Hepatocyte (in vitro differentiated cells): ENCODE measurements around the gene ARHGAP21. TPM values are rescaled to one million over a fixed set of nuclear protein-coding genes. Genes with fewer than 3 reads are reported as not detected.
A peak's percentile ranks its signal among the peaks of the same experiment; 100 is the strongest.

Source experiments
- DNase-seq: peaks from one replicate; pipeline ENCODE4 v3.0.0-alpha.2; 2016; ENCODE audit warnings: low spot score
- H2AFZ ChIP-seq: fragments of 200-600 bp; sonication (generic); 2 replicates; pipeline ENCODE4 v1.6.0; 2016; ENCODE audit warnings: antibody characterized with exemption, mild to moderate bottlenecking
- H3K27ac ChIP-seq: fragments of 200-600 bp; sonication (generic); 2 replicates; pipeline ENCODE4 v1.5.1; 2016; ENCODE audit warnings: mild to moderate bottlenecking
- H3K27me3 ChIP-seq: fragments of 200-600 bp; sonication (generic); 2 replicates; pipeline ENCODE4 v1.6.1; 2016
- H3K36me3 ChIP-seq: fragments of 200-600 bp; sonication (generic); replicated peaks from 2 replicates; pipeline ENCODE4 v1.5.1; 2016; ENCODE audit warnings: low read depth; ENCODE audit not compliant: insufficient read depth
- H3K4me1 ChIP-seq: fragments of 200-600 bp; sonication (generic); 2 replicates; pipeline ENCODE4 v1.5.1; 2016; ENCODE audit warnings: mild to moderate bottlenecking, moderate library complexity; ENCODE audit not compliant: insufficient read depth
- H3K4me2 ChIP-seq: fragments of 200-600 bp; sonication (generic); 2 replicates; pipeline ENCODE4 v1.6.0; 2016
- H3K4me3 ChIP-seq: fragments of 200-600 bp; sonication (generic); 2 replicates; pipeline ENCODE4 v1.5.1; 2016; ENCODE audit warnings: mild to moderate bottlenecking
- H3K79me2 ChIP-seq: fragments of 200-600 bp; sonication (generic); 2 replicates; pipeline ENCODE4 v1.6.0; 2017; ENCODE audit warnings: mild to moderate bottlenecking
- H3K9me2 ChIP-seq: fragments of 200-600 bp; sonication (generic); replicated peaks from 2 replicates; pipeline ENCODE4 v1.6.0; 2017; ENCODE audit warnings: mild to moderate bottlenecking; ENCODE audit not compliant: insufficient read depth
- H3K9me3 ChIP-seq: fragments of 200-600 bp; sonication (generic); 2 replicates; pipeline ENCODE4 v1.5.1; 2016; ENCODE audit warnings: low read depth, mild to moderate bottlenecking
- H4K20me1 ChIP-seq: fragments of 200-600 bp; sonication (generic); 2 replicates; pipeline ENCODE4 v1.6.0; 2016; ENCODE audit warnings: mild to moderate bottlenecking; ENCODE audit not compliant: insufficient read depth, poor library complexity, severe bottlenecking
- EZH2 ChIP-seq: fragments of 200-600 bp; sonication (generic); IDR thresholded peaks from 2 replicates; pipeline ENCODE4 v1.6.1; 2016; ENCODE audit warnings: antibody characterized with exemption, mild to moderate bottlenecking, borderline replicate concordance
- EZH2phosphoT487 ChIP-seq: fragments of 200-600 bp; sonication (generic); IDR thresholded peaks from one replicate; pipeline ENCODE4 v1.6.1; 2018; ENCODE audit warnings: antibody characterized with exemption, mild to moderate bottlenecking, low read depth, moderate library complexity; ENCODE audit not compliant: unreplicated experiment, severe bottlenecking
- WGBS: methylation state at CpG from one replicate; pipeline ENCODE4 v1.1.6; 2016; ENCODE audit warnings: low lambda C conversion rate; ENCODE audit errors: missing lambda C conversion rate; 5-methylcytosine and 5-hydroxymethylcytosine counted together
- polyA plus RNA-seq: library from polyadenylated mRNA; unstranded; fragments of >200 nt; fragmentation: Nextera tagmentation; extraction: Ambion mirVana; gene quantifications from 2 replicates; pipeline ENCODE4 v1.2.1, GENCODE V29; 2016
- total RNA-seq: library from RNA; depleted of rRNA; stranded (reverse); fragments of >200 nt; gene quantifications from 2 replicates; pipeline ENCODE4 v1.2.3, GENCODE V29; 2014
- TF ChIP-seq, protein P1 (sequence below): fragments of 200-600 bp; sonication (generic); IDR thresholded peaks from 2 replicates; pipeline ENCODE4 v1.5.1; 2016; ENCODE audit warnings: antibody characterized with exemption, mild to moderate bottlenecking; ENCODE audit not compliant: poor library complexity

ARHGAP21 gene
- total and polyA plus RNA-seq, 2 experiments from 2014 or later: 15.1 to 70.2 TPM

DNA sequence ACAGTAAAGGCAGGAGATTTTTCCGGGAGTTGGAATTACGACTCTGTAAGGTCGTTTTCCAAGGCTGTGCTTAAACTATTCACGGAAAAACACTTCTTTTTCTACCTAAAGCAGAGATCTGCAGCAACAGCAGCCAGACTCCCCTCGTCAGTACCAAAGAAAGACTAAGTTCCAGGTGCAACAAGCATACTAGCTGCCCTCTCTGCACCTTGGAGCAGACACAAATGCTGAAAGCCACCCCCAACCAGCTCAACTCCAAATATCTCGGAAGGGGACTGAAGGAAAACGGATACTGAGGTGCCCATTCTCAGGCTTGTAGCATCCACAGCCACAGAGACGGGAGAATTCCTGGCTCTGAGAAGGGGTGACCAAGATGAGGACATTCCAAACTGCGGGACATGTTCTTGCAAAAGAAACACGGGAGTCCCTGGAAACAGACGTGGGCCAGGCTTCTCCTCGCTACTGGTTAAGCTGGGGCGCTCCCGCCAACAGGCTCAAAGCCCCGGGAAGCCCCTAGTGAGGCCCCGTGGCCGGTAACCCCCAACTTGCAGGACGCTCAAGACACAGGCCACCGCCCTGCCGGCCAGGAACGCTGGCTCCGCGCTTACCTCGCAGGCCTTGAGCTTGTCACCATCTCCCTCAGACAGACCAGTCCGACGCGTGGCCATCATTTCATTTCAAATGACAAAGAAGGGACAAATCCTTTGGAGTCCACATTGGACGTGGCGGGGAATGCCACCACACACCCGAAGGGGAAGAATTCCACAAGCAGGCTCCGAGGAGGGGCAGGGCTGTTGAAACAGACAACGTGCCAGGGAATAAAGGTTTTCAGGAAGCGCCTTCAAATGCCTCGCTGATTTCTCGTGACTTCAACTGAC lies 2.2 kb downstream of the ARHGAP21 start:
- Histone ChIP-seq H3K4me2 (peak overlapping the region; percentile 92), H3K79me2 (peaks cover 61% of the 10 kb centered on the region), H3K4me3 (peak overlapping the region; percentile 87), H3K27me3 (no peaks in the 10 kb centered on the region), H3K9me3 (no peaks in the 10 kb centered on the region), H3K27ac (peak overlapping the region; percentile 99), H4K20me1 (peaks cover 48% of the 10 kb centered on the region), H2AFZ (peak overlapping the region; percentile 51), H3K4me1 (peaks cover 21% of the 10 kb centered on the region), H3K9me2 (no peaks in the 10 kb centered on the region), H3K36me3 (no peaks in the 10 kb centered on the region)
- TF ChIP-seq EZH2: no peak
- TF ChIP-seq, protein P1, sequence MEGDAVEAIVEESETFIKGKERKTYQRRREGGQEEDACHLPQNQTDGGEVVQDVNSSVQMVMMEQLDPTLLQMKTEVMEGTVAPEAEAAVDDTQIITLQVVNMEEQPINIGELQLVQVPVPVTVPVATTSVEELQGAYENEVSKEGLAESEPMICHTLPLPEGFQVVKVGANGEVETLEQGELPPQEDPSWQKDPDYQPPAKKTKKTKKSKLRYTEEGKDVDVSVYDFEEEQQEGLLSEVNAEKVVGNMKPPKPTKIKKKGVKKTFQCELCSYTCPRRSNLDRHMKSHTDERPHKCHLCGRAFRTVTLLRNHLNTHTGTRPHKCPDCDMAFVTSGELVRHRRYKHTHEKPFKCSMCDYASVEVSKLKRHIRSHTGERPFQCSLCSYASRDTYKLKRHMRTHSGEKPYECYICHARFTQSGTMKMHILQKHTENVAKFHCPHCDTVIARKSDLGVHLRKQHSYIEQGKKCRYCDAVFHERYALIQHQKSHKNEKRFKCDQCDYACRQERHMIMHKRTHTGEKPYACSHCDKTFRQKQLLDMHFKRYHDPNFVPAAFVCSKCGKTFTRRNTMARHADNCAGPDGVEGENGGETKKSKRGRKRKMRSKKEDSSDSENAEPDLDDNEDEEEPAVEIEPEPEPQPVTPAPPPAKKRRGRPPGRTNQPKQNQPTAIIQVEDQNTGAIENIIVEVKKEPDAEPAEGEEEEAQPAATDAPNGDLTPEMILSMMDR: no peak
- TF ChIP-seq EZH2phosphoT487: no peak
- DNase-seq: peak; percentile 47
- WGBS: 4% methylated on average over 35 of the region's 35 CpGs

DNA sequence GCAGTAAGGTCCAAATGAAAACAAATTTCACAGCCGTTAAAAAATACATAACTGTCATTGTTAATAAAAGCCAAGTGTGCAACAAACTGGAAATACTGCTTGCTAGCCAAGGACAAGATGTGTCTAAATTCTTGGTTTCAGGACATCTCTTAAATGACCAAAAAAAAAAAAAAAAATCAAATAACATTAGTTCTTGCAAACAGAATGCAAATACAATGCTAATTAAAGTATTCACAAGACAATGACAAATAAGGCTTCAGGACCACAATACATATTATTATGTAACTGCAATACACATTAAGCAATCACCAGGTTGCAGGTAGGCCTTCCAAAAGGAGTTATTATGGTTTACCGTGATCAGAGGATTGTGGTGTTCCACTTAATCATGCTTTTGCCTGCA lies 3.6 kb downstream of the ARHGAP21 start:
- no peaks in the 10 kb centered on the region for H3K9me2 ChIP-seq
- H3K9me3 ChIP-seq: no peaks in the 10 kb centered on the region
- peak overlapping the region; percentile 87 for H3K4me3 ChIP-seq
- no peak overlapping the region for H3K27ac ChIP-seq
- no peak for DNase-seq
- H3K4me2 ChIP-seq: peak overlapping the region; percentile 92
- no peaks in the 10 kb centered on the region for H3K27me3 ChIP-seq
- peaks cover 74% of the 10 kb centered on the region for H3K79me2 ChIP-seq
- peaks cover 61% of the 10 kb centered on the region for H4K20me1 ChIP-seq
- TF ChIP-seq EZH2 (no peak), EZH2phosphoT487 (no peak)
- TF ChIP-seq, protein P1: no peak
- no peaks in the 10 kb centered on the region for H3K36me3 ChIP-seq
- H3K4me1 ChIP-seq: peaks cover 21% of the 10 kb centered on the region
- 14% methylated on average over 2 of the region's 2 CpGs for WGBS
- H2AFZ ChIP-seq: no peak overlapping the region

DNA sequence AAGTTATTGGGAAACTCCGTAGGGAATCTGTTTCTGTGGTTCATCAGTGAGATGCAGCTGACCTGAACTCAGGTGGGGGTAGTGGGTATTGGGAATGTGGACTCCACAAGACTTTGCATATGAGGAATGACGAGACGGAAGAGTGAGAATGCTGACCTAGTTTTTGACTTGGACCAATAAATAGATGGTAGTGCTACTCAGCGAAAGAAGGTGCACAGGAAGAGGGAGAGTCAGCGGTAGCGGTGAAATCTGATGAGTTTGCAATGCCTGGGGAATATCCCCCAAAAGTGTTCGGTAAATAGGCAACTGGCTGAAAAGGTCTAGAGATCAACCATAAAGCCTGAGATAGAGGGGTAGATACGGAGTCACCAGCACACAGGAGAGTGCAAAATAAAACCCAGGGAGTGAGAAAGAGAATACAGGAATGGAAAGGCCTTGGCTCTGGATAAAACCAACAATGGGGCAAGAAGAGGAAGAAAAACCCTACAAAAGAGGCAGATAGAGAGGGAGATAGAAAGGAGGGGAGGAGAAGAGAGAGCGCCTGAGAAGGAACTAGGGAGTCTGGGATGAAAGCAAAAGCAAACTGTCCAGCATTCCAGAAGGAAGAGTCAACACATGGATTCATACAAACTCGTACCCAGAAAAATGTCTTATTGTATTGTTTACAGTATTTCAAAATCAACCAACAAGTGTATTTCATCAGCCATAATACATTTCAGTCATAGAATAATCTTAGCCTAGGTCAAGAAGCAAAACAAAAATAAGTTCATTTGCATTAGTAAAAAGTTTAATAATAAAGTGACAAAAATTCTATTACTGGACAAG lies 5.4 kb downstream of the ARHGAP21 start:
- no peak overlapping the region for H3K4me3 ChIP-seq
- peak overlapping the region; percentile 92 for H3K4me2 ChIP-seq
- no peak overlapping the region for H2AFZ ChIP-seq
- TF ChIP-seq, protein P1: no peak
- no peak for TF ChIP-seq EZH2phosphoT487
- no peak for TF ChIP-seq EZH2
- no peak overlapping the region for H3K27ac ChIP-seq
- H3K79me2 ChIP-seq: peaks cover 93% of the 10 kb centered on the region
- no peaks in the 10 kb centered on the region for H3K9me3 ChIP-seq
- no peak for DNase-seq
- WGBS: 82% methylated on average over 10 of the region's 10 CpGs
- no peaks in the 10 kb centered on the region for H3K27me3 ChIP-seq
- H4K20me1 ChIP-seq: peaks cover 78% of the 10 kb centered on the region
- H3K36me3 ChIP-seq: no peaks in the 10 kb centered on the region
- peaks cover 21% of the 10 kb centered on the region for H3K4me1 ChIP-seq
- no peaks in the 10 kb centered on the region for H3K9me2 ChIP-seq
